ENCODE data around the gene HSP90B1. TPM values are rescaled to one million over a fixed set of nuclear protein-coding genes. Genes with fewer than 3 reads are reported as not detected.

Gene HSP90B1
- total RNA-seq, 1 donor from 2014 or later = 802 TPM

GRCh38 chr12:103996595-103996994 lies 66.4 kb downstream of the HSP90B1 start:
- TF ChIP-seq CTCF (IDR thresholded peaks at IDR 0.05; ENCODE audit: unreplicated experiment) = no peak
- Mint-ChIP-seq H3K27me3 (peaks cover 15% of the 10 kb centered on the region), H3K36me3 (ENCODE audit: insufficient read depth) (no peaks in the 10 kb centered on the region), H3K4me1 (ENCODE audit: low read depth) (no peaks in the 10 kb centered on the region), H3K9me3 (ENCODE audit: low read depth) (no peaks in the 10 kb centered on the region), H3K27ac (no peak overlapping the region), H3K4me3 (ENCODE audit: low read depth) (no peak overlapping the region)
- no peak for DNase-seq (ENCODE audit: low spot score, unreplicated experiment)

GRCh38 chr12:103997286-103997900 lies 67.2 kb downstream of the HSP90B1 start:
- no peak for TF ChIP-seq CTCF (IDR thresholded peaks at IDR 0.05; ENCODE audit: unreplicated experiment)

More at GRCh38 chr12:103997286-103997900, 67.2 kb downstream of the HSP90B1 start:
- H3K27ac Mint-ChIP-seq = no peak overlapping the region
- H3K4me1 Mint-ChIP-seq (ENCODE audit: low read depth) = no peaks in the 10 kb centered on the region
- H3K27me3 Mint-ChIP-seq = peaks cover 15% of the 10 kb centered on the region
- H3K36me3 Mint-ChIP-seq (ENCODE audit: insufficient read depth) = no peaks in the 10 kb centered on the region
- H3K9me3 Mint-ChIP-seq (ENCODE audit: low read depth) = no peaks in the 10 kb centered on the region
- H3K4me3 Mint-ChIP-seq (ENCODE audit: low read depth) = no peak overlapping the region
- DNase-seq (ENCODE audit: low spot score, unreplicated experiment) = no peak

Other genes with a start within 250 kb of the HSP90B1 start
- 13.9 and 15.4 TPM in 2 replicates for gene NT5DC3, start 89.2 kb upstream of the HSP90B1 start, total RNA-seq
- 52.9 and 61.9 TPM in 2 replicates for gene TDG, start 35.5 kb downstream of the HSP90B1 start, total RNA-seq
- gene GLT8D2, start 119.8 kb downstream of the HSP90B1 start, total RNA-seq = 0.46 and 0.80 TPM in 2 replicates
- 10.2 and 11.4 TPM in 2 replicates for gene HCFC2, start 134.1 kb downstream of the HSP90B1 start, total RNA-seq
- 35.2 and 36.2 TPM in 2 replicates for gene NFYB, start 207.8 kb downstream of the HSP90B1 start, total RNA-seq